Hepatocyte (in vitro differentiated cells): ENCODE data around the gene CEP164.

Experiments used
- CTCF ChIP-seq: fragments of 200-600 bp; sonication (generic); IDR thresholded peaks from 2 replicates; pipeline ENCODE4 v1.5.1; 2016; ENCODE audit warnings: antibody characterized with exemption, mild to moderate bottlenecking; ENCODE audit not compliant: poor library complexity
- EZH2 ChIP-seq: fragments of 200-600 bp; sonication (generic); IDR thresholded peaks from 2 replicates; pipeline ENCODE4 v1.6.1; 2016; ENCODE audit warnings: antibody characterized with exemption, mild to moderate bottlenecking, borderline replicate concordance
- EZH2phosphoT487 ChIP-seq: fragments of 200-600 bp; sonication (generic); IDR thresholded peaks from one replicate; pipeline ENCODE4 v1.6.1; 2018; ENCODE audit warnings: antibody characterized with exemption, mild to moderate bottlenecking, low read depth, moderate library complexity; ENCODE audit not compliant: unreplicated experiment, severe bottlenecking

DNA sequence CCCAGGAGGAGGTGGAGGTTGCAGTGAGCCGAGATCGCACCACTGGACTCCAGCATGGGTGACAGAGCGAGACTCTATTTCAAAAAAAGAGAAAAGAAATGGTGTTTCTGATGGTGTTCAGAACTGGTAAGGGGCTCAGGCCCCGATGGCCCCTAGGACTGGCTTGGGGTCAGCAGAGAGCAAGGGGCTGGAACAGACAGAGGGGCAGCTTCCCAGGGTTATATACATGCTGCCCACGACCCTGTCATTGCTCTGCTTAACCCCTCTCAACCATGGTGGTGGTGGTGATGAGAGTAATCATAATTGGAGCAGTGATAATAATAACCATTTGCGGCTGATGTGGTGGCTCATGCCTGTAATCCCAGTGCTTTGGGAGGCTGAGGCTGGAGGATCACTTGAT is 79.4 kb downstream of the CEP164 start:
- TF ChIP-seq CTCF (no peak), EZH2 (no peak), EZH2phosphoT487 (no peak)
